HG03095 (cell line): ENCODE measurements around the gene ACSM5.
A peak's percentile ranks its signal among the peaks of the same experiment; 100 is the strongest.

Experiments
- ATAC-seq: cut with Tn5 transposase; IDR thresholded peaks from one replicate; pipeline ENCODE4 v1.9.1; 2021; ENCODE audit warnings: moderate library complexity; ENCODE audit not compliant: unreplicated experiment

The ACSM5 gene, protein sequence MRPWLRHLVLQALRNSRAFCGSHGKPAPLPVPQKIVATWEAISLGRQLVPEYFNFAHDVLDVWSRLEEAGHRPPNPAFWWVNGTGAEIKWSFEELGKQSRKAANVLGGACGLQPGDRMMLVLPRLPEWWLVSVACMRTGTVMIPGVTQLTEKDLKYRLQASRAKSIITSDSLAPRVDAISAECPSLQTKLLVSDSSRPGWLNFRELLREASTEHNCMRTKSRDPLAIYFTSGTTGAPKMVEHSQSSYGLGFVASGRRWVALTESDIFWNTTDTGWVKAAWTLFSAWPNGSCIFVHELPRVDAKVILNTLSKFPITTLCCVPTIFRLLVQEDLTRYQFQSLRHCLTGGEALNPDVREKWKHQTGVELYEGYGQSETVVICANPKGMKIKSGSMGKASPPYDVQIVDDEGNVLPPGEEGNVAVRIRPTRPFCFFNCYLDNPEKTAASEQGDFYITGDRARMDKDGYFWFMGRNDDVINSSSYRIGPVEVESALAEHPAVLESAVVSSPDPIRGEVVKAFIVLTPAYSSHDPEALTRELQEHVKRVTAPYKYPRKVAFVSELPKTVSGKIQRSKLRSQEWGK

DNA sequence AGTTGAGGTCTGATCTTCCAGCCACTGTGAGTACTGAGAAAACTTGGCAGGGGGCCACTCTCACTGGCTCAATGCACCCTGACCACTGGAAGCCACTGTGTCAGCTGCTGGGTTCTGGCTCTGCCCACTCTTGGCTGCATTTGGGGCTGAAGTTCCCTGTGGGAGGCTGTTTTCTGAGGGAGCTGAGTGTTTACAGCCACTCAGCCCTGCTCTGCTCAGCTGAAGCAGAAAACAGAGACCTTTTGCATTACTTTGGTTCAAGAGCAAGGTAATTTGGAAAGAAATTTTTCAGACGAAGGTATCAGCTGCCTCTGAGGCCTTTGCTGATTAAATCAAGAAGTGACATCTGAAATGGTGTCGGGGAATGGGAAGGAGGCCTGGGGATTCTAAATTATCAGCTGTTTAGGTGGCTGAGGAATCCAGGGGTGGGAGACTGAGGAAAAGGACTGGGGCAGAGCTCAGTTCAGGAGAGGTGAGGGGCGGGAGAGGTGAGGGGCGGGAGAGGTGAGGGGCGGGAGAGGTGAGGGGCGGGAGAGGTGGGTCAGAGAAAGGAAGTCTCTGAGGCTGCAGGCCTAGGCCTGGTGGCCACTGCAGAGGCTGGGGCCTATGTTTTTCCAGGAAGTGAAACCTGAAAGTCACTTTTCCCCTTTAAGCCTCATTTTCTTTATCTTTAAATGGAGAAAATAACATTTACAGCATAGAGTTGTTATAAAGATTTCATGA, at the start of gene ACSM5:
Gene ACSM5 (plus strand): TSS at position 137 of the 723 bp plus-strand sequence. CDS start 1,951 bp downstream, outside the sequence.
- ATAC-seq, result peak; percentile 50

DNA sequence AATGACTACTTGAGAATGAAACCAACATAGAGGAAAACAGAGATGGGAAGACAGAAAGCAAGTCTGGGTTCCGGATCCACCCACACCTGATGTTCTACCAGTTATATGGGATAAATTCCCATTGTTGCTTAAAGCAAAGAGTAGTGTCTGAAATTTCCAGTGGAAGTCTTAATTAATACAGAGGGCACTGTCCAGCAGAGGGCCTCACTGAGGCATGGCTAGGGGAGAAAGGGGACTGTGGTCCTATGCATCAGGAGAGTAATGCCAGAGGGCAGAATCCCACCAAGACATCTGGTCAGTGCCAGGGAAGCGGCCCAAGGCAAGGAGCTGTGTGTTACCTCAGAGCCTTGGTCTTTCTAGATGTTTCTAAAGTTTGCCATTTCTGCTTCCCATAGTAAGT, 49.3 kb upstream of the ACSM5 start:
- no peak for ATAC-seq

DNA sequence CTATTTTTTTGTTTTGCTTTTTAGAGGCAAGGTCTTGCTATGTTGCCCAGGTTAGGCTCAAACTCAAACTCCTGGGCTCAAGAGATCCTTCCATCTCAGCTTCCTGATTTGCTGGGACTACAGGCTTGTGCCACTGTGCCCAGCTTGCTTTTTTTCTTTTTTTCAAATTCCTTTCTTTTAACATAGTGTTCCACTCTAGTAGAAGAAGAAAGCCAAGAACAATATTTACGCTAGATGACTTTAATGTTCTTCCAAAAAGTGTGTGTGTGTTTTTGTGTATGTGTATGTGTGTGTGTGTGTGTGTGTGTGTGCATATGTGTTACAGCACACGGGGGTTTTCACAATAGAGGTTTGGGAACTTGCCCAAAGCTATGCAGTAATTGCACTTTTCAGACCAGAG, 46.1 kb upstream of the ACSM5 start:
- ATAC-seq, result no peak

DNA sequence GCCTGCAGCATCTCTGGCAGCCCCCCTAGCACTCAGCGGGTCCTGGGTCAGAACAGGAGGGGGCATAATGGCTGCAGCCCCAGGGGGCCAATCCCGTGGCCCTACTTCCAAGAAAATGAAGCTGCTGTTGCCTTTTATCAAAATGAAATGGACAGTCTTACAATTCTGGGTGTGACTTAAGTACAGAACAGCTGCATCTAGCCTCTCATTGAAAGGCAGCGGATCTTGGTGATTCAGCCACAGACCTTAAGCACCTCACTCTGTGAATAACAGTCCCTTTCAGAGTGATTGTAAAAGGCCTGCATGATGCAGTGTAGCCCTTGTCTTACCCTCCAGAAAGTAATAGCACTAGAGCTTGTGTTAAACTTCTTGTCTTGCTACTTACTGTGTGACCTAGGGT, 45.3 kb upstream of the ACSM5 start:
- no peak for ATAC-seq

DNA sequence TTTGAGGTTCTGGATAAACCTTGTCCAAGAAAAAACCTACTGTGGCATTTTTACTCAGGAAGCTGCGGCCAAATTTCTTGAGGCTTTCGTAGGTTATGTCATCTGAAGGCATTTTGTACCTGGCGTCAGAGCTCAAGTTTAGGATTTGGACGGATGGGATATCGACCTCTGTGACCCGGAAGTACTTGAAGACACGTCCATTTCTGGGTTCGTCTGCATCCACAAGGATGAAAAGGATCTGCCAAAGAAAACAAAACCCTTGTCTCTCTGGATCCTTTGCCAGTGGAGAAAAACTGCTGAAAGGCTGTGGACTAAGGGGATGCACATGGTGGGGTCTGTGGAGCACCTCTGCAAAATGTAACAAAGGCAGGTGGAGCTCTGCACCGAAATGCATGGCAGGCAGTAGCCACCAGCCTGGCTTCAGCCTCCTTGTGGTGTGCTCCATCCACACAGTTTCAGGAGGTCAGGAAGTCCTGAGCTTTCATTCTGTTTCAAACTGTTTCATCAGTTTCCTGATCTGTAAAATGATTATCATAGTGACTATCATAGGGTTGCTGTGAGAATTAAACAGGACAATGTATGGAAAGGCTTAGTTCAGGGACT, 39.8 kb upstream of the ACSM5 start:
- no peak for ATAC-seq

DNA sequence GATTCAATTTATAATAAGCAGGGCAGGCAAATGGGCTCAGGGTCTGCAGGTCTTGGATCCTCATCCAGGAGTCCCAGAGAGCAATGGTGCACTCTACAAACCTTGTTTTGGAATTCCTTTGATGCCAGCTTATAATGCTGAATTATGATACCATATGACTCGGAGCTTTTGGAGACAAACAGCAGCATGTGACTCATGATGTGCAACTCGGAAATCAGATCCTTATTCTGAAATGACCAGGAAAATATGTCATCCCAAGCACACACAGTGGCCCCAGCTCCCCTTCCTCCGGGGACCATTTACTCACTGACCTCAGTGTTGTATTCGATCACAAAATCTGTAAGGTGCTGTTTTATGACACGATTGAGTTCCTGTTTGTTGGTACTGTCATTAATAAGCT, 36.6 kb upstream of the ACSM5 start:
- ATAC-seq, result no peak

DNA sequence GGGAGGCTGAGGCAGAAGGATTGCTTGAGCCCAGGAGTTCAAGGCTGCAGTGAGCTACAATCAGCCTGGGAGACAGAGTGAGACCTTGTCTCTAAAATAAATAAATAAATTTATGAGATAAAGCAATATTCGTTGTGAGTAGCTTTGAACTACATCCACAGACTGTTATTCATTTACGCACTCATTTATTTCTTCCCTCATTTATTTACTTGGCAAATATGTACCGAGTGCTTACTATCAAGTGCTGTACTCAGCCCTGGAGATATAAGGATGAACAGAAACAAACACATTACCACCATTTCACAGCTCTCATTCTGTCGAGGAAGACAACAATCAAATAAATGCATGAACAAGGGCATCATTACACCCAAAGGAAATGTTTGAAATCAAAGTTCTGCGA, 32.2 kb upstream of the ACSM5 start:
- ATAC-seq, result no peak

DNA sequence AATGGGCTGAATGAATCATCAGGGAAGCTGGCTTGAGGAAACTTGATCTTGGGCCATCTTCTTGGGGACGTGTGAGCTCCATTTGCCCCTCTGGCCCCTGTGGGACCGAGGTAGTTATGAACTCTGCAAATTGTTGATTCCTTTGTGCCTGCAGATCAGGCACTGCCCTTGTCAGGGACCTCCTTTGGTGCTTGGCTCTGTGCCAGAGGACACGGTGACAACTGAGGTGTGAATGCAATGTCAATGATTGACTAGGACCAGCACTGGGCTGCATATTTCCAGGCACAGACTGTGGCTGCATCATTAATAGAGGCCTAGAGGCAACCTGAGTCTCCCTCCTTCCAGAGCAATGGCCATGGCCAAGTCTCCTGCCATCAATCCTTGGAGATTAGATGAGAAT, 28.6 kb upstream of the ACSM5 start:
- ATAC-seq, result no peak

DNA sequence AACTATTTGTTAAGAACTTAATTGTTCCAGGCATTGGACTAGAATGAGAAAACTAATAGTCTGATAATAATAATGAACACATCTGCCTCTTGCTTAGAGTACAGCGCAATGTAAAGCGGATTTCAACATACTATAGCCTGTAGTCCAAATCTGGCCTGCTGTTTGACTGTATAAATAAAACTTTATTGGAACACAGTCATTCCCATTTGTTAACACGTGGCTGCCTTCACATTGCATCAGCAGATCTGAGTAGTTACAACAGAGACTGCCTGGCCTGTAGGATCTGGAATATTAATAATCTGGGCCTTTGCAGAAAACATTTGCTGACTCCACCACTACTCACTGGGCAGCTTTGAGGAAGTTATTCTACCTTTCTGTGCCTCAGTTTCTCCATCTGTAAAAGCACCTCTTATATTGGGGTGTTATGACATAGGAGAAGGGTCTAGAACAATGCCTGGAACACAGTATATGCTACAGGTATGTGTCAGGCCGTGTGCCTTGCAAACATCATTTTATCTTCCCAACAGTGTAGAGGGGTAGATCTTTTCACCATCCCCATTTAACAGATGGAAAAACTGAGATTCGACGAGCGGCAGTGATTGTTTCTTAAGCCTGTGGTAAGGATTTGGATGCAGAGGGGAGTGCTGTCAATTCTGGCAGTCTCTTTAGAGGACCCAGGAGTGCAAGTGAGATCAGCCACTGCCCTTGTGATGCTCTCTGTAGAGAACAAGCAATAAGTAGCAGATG, 27.0 kb upstream of the ACSM5 start:
- ATAC-seq, result no peak

DNA sequence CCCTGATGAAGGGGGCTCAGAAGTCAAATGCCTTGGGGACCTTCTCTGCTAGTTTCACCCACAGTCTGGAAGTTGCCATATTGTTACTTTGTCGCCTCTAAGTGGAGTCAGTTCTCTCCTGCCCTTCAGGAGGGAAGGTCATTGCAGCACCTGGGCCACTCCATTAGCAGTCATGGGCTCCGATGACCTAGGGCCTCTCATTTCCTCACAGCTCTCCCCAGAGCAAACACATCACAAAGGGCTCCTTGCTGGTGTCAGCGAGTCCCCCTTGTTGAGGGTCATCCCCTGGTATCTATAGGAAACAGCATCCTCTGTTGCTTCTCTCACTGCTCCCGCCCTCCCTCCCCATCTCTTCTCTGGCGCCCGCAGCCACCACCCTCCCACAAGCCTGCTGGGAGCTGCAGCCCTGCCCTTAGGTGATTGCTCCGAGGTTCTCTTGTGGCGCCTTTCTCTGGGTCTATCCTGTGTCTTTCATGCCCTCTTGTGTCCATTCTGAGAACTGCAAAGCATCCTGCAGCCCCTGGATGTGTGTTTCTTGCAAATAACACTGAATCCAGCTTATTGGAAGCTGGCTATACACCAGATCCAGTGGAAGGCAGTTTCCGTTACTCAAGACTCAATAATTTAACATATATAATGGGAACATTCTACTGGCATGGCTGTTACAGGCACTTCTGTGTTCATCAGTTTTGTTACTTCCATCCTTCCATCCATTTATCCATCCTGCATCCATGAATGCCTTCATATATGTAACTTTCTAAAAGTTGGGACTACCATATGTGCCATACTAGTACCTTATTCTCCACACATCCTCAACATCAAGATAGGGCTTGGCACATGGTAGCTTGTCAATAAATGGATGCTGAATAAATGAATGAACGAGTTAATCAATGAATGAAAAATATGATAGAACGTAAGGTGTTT, 26.0 kb upstream of the ACSM5 start:
- ATAC-seq, result no peak

DNA sequence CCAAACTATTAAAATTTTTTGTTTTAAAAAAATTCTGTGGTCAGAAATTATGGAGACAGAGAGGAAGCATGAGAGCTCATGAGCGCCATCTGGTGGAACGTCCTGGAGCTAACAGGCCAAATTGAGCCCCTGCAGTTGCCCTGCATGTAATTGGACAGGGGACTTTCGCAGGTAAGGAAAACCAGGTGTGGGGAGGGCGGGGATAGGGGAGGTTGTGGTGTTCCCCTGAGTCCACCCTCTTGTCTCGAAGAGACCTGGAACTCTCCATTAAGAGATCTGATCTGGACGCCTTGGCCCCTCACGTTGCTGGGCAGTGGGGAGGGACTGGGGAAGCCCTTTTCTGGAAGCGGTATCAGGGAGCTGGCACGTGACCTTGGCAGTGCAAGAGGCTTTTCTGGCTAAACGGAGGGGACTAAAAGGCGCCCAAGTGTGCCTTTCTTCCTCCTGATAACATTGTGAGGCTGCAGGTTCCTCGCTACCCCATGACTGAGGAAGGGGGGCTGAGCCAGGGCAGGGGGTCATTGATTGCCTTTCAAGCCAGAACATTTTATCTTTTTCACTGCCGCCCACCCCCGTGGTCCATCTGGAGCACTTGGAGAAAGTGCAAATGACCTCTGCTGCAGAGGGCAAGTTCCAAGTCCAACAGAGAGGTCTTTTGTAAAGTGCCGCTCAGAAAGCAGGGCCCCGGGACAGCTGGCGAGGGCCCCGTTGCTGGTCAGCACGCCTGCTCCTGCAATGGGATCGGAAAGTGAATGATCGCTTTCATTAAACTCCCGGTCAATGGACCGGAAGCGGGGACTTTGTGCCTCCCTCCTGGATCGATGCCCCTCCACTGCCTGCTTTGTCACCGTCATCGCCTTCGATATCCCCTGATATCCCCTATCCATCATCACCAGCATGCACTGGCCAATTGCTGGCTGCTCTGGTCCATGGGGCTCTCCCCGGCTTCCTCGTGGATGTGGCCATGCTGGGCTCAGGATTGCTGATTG, 23.2 kb upstream of the ACSM5 start:
- no peak for ATAC-seq

DNA sequence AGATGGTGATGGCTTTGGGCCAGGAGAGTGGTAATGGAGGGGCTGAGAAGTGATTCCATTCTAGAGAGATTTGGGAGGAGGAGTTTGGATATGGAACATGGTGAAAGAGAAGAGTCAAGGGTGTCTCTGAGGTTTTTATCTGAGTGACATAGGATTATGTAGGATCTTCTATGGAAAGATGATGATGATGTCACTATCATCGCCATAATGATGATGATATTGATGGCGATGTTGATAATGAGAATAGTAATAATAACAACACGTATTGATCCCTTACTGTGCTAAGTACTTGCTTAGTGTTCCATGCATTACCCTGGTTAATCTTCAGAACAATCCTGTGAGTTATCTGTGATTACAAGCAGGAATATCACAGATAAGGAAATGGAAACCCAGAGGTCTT, 21.4 kb upstream of the ACSM5 start:
- no peak for ATAC-seq

DNA sequence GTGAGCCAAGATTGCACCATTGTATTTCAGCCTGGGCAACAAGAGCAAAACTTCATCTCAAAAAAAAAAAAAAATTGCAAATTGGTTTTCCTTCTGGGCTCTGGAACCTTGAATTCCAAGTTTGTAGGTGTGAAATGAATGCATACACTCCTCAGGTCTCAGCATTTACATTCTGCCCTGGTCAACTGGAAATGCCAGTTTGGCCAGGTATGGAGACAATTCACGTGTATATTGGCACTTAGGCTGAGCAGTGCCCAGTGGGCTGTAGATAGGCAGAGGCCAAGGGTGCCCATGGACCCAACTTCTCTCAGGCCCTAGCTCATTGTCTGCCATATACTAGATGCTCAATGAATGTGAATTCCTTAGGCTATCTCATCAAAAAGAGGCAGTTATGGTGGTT, 20.5 kb upstream of the ACSM5 start:
- no peak for ATAC-seq

DNA sequence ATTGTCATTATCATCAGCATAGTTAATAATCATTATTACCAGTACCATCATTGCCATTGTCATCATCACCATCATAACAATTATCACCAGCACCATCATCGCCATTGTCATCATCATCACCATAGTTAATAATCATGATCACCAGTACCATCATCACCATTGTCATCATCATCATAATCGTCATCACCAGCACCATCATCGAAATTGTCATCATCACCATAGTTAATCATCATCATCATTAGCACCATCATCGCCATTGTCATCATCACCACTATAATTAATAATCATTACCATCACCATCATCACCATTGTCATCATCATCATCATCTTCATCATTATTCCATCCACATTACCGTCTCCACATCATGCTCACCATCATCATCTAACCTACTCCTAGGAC, 18.3 kb upstream of the ACSM5 start:
- ATAC-seq, result no peak

DNA sequence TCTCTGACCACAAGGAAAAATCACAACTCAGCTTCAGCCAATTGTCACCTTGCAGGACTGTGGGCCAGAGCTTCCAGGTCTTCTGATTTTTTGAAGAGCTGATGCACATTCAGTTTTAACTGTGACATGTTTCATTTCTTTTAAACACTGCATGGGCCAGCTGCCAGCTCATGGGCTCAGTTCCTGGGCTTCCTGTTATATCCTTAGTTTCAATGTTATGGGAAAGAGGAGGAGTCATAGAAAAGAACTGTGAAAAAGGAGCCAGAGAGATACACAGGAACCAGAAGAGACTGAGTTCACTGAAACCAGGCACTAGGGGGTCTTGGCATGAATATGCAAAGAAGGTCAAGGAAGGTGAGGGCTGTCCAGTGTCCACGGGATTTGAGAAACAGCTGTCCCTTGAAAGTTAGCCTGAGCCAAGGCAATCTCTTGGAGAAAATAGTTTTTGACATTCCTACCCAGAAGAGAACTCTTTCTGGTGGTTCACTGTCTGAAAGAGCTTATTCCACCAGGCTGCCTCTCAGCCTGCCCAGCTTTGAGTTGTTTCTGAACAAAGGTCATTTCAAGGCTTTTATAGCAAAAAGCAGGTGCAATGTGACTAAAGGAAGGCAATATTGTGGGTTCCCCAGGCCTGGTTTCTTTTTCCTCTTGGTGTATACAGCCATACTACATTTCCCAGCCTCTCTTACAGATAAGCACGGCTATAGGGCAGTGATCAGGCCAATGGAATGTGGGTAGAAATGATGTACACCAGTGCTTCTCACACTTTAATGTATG, 15.3 kb upstream of the ACSM5 start:
- ATAC-seq, result no peak

DNA sequence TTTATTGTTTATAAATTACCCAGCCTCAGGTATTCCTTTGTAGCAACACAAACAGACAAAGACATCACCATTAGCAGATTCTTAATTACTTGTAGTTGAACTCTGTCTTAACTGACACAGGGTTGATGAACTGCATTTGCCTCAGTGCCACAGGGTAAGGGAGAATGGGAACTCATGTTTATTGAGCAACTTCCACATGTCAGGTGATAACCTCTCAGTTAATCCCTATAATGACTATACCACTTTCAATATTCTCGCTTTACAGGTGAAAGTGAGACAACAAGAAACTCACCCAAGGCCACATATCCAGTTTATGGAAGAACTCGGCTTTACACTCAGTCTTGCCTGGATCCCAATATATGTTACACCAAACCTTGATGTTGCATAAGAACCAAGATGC, 13.4 kb upstream of the ACSM5 start:
- ATAC-seq, result no peak

DNA sequence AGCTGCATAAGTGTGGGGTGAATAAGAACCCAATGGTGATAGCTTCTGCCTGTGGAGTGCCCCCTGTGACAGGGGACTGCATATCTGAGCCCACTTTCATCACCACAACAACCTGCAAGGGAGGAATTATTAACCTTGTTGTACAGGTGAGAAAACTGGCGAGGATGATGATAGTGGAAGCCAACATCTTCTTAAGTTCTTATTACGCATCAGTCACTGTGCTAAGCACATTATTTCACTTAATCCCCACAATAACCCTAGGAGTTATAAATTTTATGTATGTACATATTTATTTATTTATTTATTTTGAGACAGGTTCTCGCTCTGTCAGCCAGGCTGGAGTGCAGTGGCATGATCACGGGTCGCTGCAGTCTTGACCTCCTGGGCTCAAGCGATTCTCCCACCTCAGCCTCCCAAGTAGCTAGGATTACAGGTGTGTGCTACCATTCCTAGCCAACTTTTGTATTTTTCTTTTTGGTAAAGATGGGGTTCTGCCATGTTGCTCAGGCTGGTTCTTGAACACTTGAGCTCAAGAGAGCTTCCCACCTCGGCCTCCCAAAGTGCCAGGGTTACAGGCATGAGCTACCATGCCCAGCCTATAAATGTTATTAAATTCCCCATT, 12.4 kb upstream of the ACSM5 start:
- ATAC-seq, result no peak
